GM12873 (cell line): Measurements from ENCODE around the gene MEGF10.

Source experiments
- TF ChIP-seq, protein P1 (sequence below): IDR thresholded peaks from 2 replicates; pipeline ENCODE4 v1.5.1; 2012; ENCODE audit warnings: low read depth, mild to moderate bottlenecking, moderate library complexity, low read length, control low read depth; ENCODE audit not compliant: insufficient read depth; ENCODE audit errors: missing control alignments

The MEGF10 gene

DNA sequence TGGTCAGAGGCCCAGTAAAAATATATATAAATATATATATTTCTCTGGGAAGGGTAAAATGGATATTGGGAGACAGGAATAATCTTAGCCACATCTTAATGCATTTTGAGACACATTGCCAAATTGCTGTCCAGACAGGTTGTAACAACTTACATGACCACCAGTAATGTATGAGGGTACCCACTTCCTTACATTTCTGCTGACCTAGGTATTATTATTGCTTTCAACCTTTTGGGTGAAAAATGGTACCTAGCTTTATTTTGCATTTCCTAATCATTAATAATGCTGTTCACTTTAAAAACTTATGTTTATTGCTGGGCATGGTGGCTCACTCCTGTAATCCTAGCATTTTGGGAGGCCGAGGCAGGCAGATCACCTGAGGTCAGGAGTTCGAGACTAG is 61.5 kb downstream of the MEGF10 start:
- TF ChIP-seq, protein P1, sequence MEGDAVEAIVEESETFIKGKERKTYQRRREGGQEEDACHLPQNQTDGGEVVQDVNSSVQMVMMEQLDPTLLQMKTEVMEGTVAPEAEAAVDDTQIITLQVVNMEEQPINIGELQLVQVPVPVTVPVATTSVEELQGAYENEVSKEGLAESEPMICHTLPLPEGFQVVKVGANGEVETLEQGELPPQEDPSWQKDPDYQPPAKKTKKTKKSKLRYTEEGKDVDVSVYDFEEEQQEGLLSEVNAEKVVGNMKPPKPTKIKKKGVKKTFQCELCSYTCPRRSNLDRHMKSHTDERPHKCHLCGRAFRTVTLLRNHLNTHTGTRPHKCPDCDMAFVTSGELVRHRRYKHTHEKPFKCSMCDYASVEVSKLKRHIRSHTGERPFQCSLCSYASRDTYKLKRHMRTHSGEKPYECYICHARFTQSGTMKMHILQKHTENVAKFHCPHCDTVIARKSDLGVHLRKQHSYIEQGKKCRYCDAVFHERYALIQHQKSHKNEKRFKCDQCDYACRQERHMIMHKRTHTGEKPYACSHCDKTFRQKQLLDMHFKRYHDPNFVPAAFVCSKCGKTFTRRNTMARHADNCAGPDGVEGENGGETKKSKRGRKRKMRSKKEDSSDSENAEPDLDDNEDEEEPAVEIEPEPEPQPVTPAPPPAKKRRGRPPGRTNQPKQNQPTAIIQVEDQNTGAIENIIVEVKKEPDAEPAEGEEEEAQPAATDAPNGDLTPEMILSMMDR = no peak

DNA sequence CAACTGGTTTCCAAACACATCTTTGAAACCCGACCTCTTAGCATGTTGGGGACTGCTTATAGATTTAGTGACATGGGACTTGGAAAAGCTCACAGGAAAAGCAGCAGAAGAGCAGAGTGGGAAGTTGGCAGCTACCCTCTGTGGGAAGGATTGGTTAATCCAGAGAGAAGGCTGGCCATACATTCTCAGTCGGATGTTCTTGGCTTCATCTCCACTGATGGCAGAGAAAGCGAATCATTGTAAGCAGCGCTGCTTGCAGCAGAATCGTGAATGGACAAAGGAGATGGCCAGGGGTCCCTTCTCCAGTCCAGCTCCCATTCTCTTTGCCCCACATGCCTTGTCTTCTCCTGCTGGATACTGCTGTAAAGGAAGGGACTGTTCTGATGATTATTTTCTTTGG is 62.7 kb downstream of the MEGF10 start:
- TF ChIP-seq, protein P1 = no peak

DNA sequence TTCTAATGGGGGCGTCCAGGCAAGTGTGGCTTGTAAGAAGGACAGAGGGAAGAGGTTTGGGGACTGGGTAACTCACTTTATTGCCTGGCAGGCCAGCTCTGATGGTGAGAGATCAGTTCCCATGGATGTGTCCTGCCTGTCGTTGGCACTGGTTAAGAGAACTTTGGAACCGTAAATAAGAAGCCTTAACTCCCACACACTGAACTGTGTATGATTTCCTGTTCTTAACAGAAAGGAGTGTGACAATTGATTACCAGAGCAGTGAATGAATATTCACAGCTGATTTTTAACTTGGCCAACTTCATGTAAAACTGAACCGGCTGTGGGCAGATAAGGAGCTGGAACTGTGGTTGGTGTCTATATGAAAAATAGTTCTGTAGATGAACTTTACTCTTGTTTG is 63.2 kb downstream of the MEGF10 start:
- TF ChIP-seq, protein P1 = no peak

DNA sequence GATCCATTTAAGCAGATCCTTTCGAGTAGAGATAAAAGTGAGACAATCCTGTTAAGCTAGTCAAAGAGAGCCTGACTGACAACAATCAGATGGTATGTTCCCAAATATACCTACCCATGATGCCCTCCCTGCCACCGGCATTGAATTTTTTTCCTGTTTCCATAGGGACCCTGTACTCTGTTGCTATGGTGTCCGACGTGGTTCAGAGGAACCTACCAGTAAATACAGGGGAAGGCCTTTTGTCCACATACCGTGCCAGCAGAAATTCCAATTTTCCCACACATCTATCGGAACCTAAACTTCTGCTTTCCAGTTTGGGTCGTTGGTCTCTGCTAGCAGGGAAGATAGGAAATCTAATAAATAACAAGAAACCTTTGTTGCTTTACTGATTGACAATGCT is 64.7 kb downstream of the MEGF10 start:
- TF ChIP-seq, protein P1 = no peak

DNA sequence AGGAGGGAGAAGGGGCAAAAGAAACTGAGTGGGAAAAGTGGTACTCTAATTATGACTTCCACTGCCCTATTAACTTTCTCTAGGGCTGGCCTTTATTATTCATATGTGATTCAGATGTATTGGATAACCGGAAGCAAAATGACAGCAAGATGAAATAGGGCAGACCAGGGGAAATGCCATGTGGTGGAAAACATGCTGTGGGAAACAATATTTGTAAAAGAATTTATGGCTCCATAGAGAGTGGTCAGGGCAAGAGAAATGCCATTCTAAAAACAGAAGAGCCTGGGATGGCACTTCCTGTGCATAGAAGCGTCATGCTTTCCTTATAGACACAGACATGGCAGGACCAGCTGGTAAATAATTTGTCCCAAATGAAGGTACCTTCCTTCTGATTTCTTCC is 67.7 kb downstream of the MEGF10 start:
- TF ChIP-seq, protein P1 = no peak

DNA sequence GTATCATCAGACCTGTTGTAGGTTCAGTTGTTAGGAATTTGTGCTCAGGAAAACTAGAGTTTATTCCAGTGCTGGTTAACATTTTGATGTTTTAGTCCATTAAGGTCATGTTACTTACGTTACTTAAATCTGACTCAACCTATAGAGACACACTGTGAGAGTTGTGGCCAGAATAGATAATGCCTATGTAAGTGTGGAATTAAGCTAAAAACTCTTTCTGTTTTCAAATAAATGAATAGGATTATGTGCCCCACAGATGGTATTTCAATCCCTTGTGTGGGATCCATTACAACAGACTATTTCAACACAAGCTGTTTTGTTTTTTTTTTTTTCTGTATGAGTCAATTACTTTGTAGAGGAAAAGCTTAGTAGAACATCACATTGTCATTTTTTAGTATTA is 68.1 kb downstream of the MEGF10 start:
- TF ChIP-seq, protein P1 = no peak

DNA sequence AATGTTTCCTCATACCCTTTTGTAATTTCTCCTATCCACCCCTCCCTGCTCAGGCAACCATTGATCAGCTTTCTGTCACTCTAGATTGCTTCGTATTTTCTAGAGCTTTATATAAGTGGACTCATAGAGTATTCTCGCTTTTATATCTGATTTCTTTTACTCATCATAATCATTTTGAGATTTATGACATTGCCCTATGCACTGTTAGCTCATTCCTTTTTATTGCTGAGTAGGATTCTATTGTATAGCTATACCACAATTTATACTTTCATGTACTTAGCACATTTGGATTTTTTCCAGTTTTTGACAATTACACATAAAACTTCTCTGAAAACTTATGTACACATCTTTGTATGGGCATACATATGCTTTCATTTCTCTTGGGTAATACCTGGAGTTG is 68.9 kb downstream of the MEGF10 start:
- TF ChIP-seq, protein P1 = no peak

DNA sequence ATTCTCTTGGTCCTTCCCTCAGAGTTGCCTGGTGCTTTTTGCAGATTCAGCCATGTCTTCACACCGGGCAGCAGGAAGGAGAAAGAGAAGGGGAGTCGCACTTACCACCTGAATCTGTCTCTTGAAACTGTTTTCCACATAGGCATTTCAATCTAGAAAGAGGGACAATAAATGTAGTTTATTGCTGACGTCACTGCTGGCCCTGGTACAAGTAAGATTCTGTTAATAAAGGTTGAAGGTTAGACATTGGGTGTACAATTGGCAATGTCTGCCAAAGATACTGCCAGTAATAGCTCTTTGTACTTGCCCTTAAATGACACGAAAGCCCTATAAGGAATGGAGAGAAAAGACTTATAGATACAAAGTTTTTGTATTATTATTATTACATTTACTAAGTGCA is 72.8 kb downstream of the MEGF10 start:
- TF ChIP-seq, protein P1 = no peak
